ENCODE data around the gene DRD1. TPM values are rescaled to one million over a fixed set of nuclear protein-coding genes. Genes with fewer than 3 reads are reported as not detected.

The DRD1 gene
- not detected in 2 replicates for total RNA-seq (2014; rRNA removed; shearing (Covaris generic); ENCODE audit: low replicate concordance)

DNA sequence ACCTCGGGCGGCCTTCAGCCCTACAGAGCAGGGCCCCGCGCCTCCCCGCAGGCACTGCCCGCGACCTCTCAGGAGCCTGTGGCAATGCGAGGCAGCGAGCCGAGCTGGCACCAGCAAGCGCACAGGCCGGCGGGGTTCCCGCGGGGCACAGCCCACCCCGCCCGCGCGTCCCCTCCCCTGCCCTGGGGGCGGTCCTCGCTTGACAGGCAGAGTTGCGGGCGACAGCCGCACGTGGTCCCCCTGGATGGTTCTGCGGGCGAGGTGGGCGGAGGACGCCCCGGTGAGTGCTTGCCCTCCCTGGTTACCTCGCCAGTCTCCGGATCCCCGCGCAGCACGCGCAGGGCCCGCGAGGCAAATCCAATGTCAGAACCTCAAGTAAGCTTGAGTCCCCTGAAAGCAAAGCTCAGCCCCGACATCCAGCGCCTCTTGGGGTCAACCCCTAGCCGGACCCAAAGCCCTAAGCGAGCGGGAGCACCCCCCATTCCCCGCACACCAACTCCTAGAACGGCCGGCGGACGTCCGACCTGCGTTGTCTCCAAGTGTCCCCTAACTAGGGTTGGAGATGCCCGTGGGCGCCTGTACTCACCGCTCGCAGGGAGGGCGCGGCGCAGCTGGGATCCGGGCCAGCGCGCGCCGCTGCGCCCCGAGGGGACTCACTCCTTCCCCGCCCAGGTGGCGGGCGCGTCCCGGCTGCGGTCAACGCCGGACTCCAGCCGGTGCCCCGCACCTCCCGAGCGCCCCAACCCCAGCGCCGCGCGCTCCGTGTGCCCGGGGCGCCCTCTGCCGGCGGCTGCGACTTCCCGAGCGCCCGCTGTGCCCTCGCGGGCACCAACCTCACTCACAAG is at the start of gene DRD1:
Gene DRD1 (minus strand): TSS at position 123 of the 845 bp plus-strand sequence. CDS start 1,083 bp downstream, outside the sequence.
- H3K36me3 ChIP-seq (ENCODE audit: insufficient read depth, low read length) = no peaks in the 10 kb centered on the region
- H3K27ac ChIP-seq (ENCODE audit: low read length) = no peak within 1 kb of the TSS
- H3K79me2 ChIP-seq (ENCODE audit: low read length) = no peaks in the 10 kb centered on the region
- H3K4me1 ChIP-seq (ENCODE audit: low read length) = no peaks in the 10 kb centered on the region
- H2AFZ ChIP-seq (ENCODE audit: low read length) = no peak within 1 kb of the TSS
- H3K9me3 ChIP-seq (ENCODE audit: low read length) = no peaks in the 10 kb centered on the region
- H3K9ac ChIP-seq (ENCODE audit: low read length) = no peak within 1 kb of the TSS
- H3K27me3 ChIP-seq (ENCODE audit: low read length) = no peaks in the 10 kb centered on the region
- H3K4me2 ChIP-seq (ENCODE audit: low read depth, low read length, poor library complexity, severe bottlenecking) = no peak within 1 kb of the TSS
- no peaks in the 10 kb centered on the region for H4K20me1 ChIP-seq (ENCODE audit: insufficient read depth, low read depth, low read length)
- DNase-seq = peak; percentile 44
- no peaks in the 10 kb centered on the region for H3K9me2 ChIP-seq (replicated peaks; ENCODE audit: insufficient read depth, low read length)
- H3K4me3 ChIP-seq (ENCODE audit: low read length) = no peak within 1 kb of the TSS

DNA sequence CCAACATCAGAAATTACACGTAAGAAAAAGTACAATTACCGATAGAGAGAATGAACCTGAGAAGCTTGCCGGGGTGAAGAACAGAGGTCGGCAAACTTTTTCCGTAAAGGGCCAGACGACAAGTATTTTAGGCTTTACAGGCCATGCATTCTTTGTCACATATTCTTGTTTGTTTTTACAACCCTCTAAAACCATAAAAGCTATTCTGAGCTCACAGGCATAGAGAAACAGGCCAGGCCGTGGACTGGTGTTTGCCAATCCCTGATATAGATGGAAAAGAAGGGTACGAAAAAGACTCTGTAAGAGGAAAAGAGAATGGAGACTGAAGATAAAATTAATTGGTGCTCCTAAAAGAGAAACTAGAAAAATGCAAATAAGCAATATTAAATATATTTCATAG is 49.7 kb upstream of the DRD1 start:
- H2AFZ ChIP-seq (ENCODE audit: low read length) = no peak overlapping the region
- H3K9ac ChIP-seq (ENCODE audit: low read length) = no peak overlapping the region
- peaks cover 55% of the 10 kb centered on the region for H3K36me3 ChIP-seq (ENCODE audit: insufficient read depth, low read length)
- no peaks in the 10 kb centered on the region for H3K9me3 ChIP-seq (ENCODE audit: low read length)
- H3K9me2 ChIP-seq (replicated peaks; ENCODE audit: insufficient read depth, low read length) = no peaks in the 10 kb centered on the region
- no peaks in the 10 kb centered on the region for H3K27me3 ChIP-seq (ENCODE audit: low read length)
- H3K27ac ChIP-seq (ENCODE audit: low read length) = no peak overlapping the region
- H3K4me3 ChIP-seq (ENCODE audit: low read length) = no peak overlapping the region
- peaks cover 92% of the 10 kb centered on the region for H3K79me2 ChIP-seq (ENCODE audit: low read length)
- peaks cover 26% of the 10 kb centered on the region for H4K20me1 ChIP-seq (ENCODE audit: insufficient read depth, low read depth, low read length)
- H3K4me1 ChIP-seq (ENCODE audit: low read length) = no peaks in the 10 kb centered on the region
- no peak overlapping the region for H3K4me2 ChIP-seq (ENCODE audit: low read depth, low read length, poor library complexity, severe bottlenecking)
- no peak for DNase-seq

GRCh38 chr5:175493260-175493659 is 49.3 kb upstream of the DRD1 start:
- no peak for DNase-seq
- no peak overlapping the region for H2AFZ ChIP-seq (ENCODE audit: low read length)
- peaks cover 92% of the 10 kb centered on the region for H3K79me2 ChIP-seq (ENCODE audit: low read length)
- H3K9me2 ChIP-seq (replicated peaks; ENCODE audit: insufficient read depth, low read length) = no peaks in the 10 kb centered on the region
- H3K27me3 ChIP-seq (ENCODE audit: low read length) = no peaks in the 10 kb centered on the region
- H3K27ac ChIP-seq (ENCODE audit: low read length) = no peak overlapping the region
- peaks cover 30% of the 10 kb centered on the region for H4K20me1 ChIP-seq (ENCODE audit: insufficient read depth, low read depth, low read length)
- no peak overlapping the region for H3K4me3 ChIP-seq (ENCODE audit: low read length)
- peaks cover 58% of the 10 kb centered on the region for H3K36me3 ChIP-seq (ENCODE audit: insufficient read depth, low read length)
- H3K4me2 ChIP-seq (ENCODE audit: low read depth, low read length, poor library complexity, severe bottlenecking) = no peak overlapping the region
- H3K9me3 ChIP-seq (ENCODE audit: low read length) = no peaks in the 10 kb centered on the region
- no peak overlapping the region for H3K9ac ChIP-seq (ENCODE audit: low read length)
- H3K4me1 ChIP-seq (ENCODE audit: low read length) = no peaks in the 10 kb centered on the region

- H2AFZ ChIP-seq (ENCODE audit: low read length) = no peak overlapping the region
- H3K4me3 ChIP-seq (ENCODE audit: low read length) = no peak overlapping the region
- no peak overlapping the region for H3K9ac ChIP-seq (ENCODE audit: low read length)
- H3K4me1 ChIP-seq (ENCODE audit: low read length) = no peaks in the 10 kb centered on the region
- no peaks in the 10 kb centered on the region for H3K27me3 ChIP-seq (ENCODE audit: low read length)
- H3K4me2 ChIP-seq (ENCODE audit: low read depth, low read length, poor library complexity, severe bottlenecking) = no peak overlapping the region
- H4K20me1 ChIP-seq (ENCODE audit: insufficient read depth, low read depth, low read length) = peaks cover 43% of the 10 kb centered on the region
- H3K27ac ChIP-seq (ENCODE audit: low read length) = no peak overlapping the region
- no peak for DNase-seq
- no peaks in the 10 kb centered on the region for H3K9me3 ChIP-seq (ENCODE audit: low read length)
- no peaks in the 10 kb centered on the region for H3K9me2 ChIP-seq (replicated peaks; ENCODE audit: insufficient read depth, low read length)
- H3K79me2 ChIP-seq (ENCODE audit: low read length) = peaks cover 94% of the 10 kb centered on the region
- peaks cover 58% of the 10 kb centered on the region for H3K36me3 ChIP-seq (ENCODE audit: insufficient read depth, low read length)
These were observed 47.2 kb upstream of the DRD1 start for GRCh38 chr5:175491223-175491622.

GRCh38 chr5:175489693-175490443 is 45.9 kb upstream of the DRD1 start:
- H3K27me3 ChIP-seq (ENCODE audit: low read length) = no peaks in the 10 kb centered on the region
- no peaks in the 10 kb centered on the region for H3K4me1 ChIP-seq (ENCODE audit: low read length)
- H2AFZ ChIP-seq (ENCODE audit: low read length) = no peak overlapping the region
- H3K4me3 ChIP-seq (ENCODE audit: low read length) = no peak overlapping the region
- no peak overlapping the region for H3K4me2 ChIP-seq (ENCODE audit: low read depth, low read length, poor library complexity, severe bottlenecking)
- DNase-seq = no peak
- peaks cover 97% of the 10 kb centered on the region for H3K79me2 ChIP-seq (ENCODE audit: low read length)
- no peaks in the 10 kb centered on the region for H3K9me3 ChIP-seq (ENCODE audit: low read length)
- no peaks in the 10 kb centered on the region for H3K9me2 ChIP-seq (replicated peaks; ENCODE audit: insufficient read depth, low read length)
- H4K20me1 ChIP-seq (ENCODE audit: insufficient read depth, low read depth, low read length) = peaks cover 54% of the 10 kb centered on the region
- H3K36me3 ChIP-seq (ENCODE audit: insufficient read depth, low read length) = peaks cover 57% of the 10 kb centered on the region
- no peak overlapping the region for H3K9ac ChIP-seq (ENCODE audit: low read length)
- no peak overlapping the region for H3K27ac ChIP-seq (ENCODE audit: low read length)

- no peak for DNase-seq
- Histone ChIP-seq H4K20me1 (ENCODE audit: insufficient read depth, low read depth, low read length) (peaks cover 71% of the 10 kb centered on the region), H3K9ac (ENCODE audit: low read length) (no peak overlapping the region), H3K27ac (ENCODE audit: low read length) (no peak overlapping the region), H3K79me2 (ENCODE audit: low read length) (peaks cover 100% of the 10 kb centered on the region), H3K4me2 (ENCODE audit: low read depth, low read length, poor library complexity, severe bottlenecking) (no peak overlapping the region), H3K4me1 (ENCODE audit: low read length) (no peaks in the 10 kb centered on the region), H3K9me2 (replicated peaks; ENCODE audit: insufficient read depth, low read length) (no peaks in the 10 kb centered on the region), H3K27me3 (ENCODE audit: low read length) (no peaks in the 10 kb centered on the region), H3K36me3 (ENCODE audit: insufficient read depth, low read length) (peaks cover 47% of the 10 kb centered on the region), H3K4me3 (ENCODE audit: low read length) (no peak overlapping the region), H2AFZ (ENCODE audit: low read length) (no peak overlapping the region), H3K9me3 (ENCODE audit: low read length) (no peaks in the 10 kb centered on the region)
These were observed 43.7 kb upstream of the DRD1 start for GRCh38 chr5:175487514-175488222.

DNA sequence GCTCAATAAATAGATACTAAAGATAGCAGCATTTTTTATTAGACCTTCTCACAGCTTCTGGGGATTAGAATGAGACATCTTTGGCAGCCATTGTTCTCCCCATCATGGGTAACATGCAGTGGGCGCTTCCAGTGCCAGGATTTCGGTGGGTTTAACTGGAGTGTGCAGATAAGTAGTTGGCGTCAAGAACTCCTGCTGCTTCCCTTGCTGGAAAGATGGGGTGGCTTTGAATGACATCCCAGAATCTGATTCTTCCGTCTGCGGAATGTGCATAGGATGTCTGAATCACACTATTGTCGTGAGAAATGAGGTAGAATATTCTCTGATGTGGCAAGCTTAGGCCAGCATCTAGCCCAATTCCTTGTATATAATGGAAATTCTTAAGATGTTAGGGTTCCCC is 41.6 kb upstream of the DRD1 start:
- Histone ChIP-seq H3K9me3 (ENCODE audit: low read length) (no peaks in the 10 kb centered on the region), H3K9ac (ENCODE audit: low read length) (no peak overlapping the region), H3K9me2 (replicated peaks; ENCODE audit: insufficient read depth, low read length) (no peaks in the 10 kb centered on the region), H3K79me2 (ENCODE audit: low read length) (peaks cover 100% of the 10 kb centered on the region), H3K27ac (ENCODE audit: low read length) (no peak overlapping the region), H4K20me1 (ENCODE audit: insufficient read depth, low read depth, low read length) (peaks cover 77% of the 10 kb centered on the region), H3K27me3 (ENCODE audit: low read length) (no peaks in the 10 kb centered on the region), H2AFZ (ENCODE audit: low read length) (no peak overlapping the region), H3K4me2 (ENCODE audit: low read depth, low read length, poor library complexity, severe bottlenecking) (no peak overlapping the region), H3K4me1 (ENCODE audit: low read length) (peaks cover under 1% of the 10 kb centered on the region; the same call in 1 of the 2 replicates), H3K36me3 (ENCODE audit: insufficient read depth, low read length) (peaks cover 41% of the 10 kb centered on the region), H3K4me3 (ENCODE audit: low read length) (no peak overlapping the region)
- no peak for DNase-seq

GRCh38 chr5:175484829-175485228 is 40.8 kb upstream of the DRD1 start:
- no peaks in the 10 kb centered on the region for H3K27me3 ChIP-seq (ENCODE audit: low read length)
- no peak overlapping the region for H3K4me3 ChIP-seq (ENCODE audit: low read length)
- no peak overlapping the region for H3K27ac ChIP-seq (ENCODE audit: low read length)
- no peak for DNase-seq
- H3K9ac ChIP-seq (ENCODE audit: low read length) = no peak overlapping the region
- H3K9me2 ChIP-seq (replicated peaks; ENCODE audit: insufficient read depth, low read length) = no peaks in the 10 kb centered on the region
- H3K9me3 ChIP-seq (ENCODE audit: low read length) = no peaks in the 10 kb centered on the region
- peaks cover 36% of the 10 kb centered on the region for H3K36me3 ChIP-seq (ENCODE audit: insufficient read depth, low read length)
- peaks cover 7% of the 10 kb centered on the region for H3K4me1 ChIP-seq (ENCODE audit: low read length)
- peaks cover 100% of the 10 kb centered on the region for H3K79me2 ChIP-seq (ENCODE audit: low read length)
- H4K20me1 ChIP-seq (ENCODE audit: insufficient read depth, low read depth, low read length) = peaks cover 69% of the 10 kb centered on the region
- H3K4me2 ChIP-seq (ENCODE audit: low read depth, low read length, poor library complexity, severe bottlenecking) = no peak overlapping the region
- H2AFZ ChIP-seq (ENCODE audit: low read length) = no peak overlapping the region

All from Karpas-422 (cell line).